Dedifferentiated amniotic fluid mesenchymal stem cell (primary cell): Measurements from ENCODE around the gene SMURF2.
"Not testable (repeated sequence)": the region's sequence is repeated elsewhere in the genome, so short reads cannot be mapped to it uniquely, and the experiment has no call there.

Experiments
- DNase-seq: peaks from one replicate; pipeline ENCODE4 v3.0.0-alpha.2; 2016; ENCODE audit errors: extremely low spot score

Gene SMURF2

GRCh38 chr17:64596439-64596838 is 65.7 kb downstream of the SMURF2 start:
- DNase-seq = no peak

DNA sequence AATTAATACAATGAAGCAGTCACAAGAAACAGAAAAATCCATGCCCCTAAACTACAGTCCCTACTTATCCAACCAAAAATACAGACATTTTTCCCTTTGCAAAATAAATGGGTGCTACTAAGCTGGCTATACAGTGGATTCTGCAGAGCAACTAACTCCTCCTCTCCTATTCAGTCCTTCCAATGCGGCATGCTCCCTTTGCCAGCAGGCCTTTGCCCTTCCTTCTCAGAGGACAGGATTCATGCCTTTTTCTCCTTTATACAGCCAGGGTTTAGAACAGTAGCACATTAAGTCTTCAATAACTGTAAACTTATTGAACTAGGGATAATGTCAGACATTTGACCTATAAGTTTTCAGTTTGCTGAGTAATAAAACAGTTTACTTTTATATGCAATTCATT is 70.2 kb downstream of the SMURF2 start:
- DNase-seq = no peak

GRCh38 chr17:64585146-64585545 is 77.0 kb downstream of the SMURF2 start:
- no peak for DNase-seq

- DNase-seq = no peak
Observed at GRCh38 chr17:64583038-64583437, 79.1 kb downstream of the SMURF2 start.

DNA sequence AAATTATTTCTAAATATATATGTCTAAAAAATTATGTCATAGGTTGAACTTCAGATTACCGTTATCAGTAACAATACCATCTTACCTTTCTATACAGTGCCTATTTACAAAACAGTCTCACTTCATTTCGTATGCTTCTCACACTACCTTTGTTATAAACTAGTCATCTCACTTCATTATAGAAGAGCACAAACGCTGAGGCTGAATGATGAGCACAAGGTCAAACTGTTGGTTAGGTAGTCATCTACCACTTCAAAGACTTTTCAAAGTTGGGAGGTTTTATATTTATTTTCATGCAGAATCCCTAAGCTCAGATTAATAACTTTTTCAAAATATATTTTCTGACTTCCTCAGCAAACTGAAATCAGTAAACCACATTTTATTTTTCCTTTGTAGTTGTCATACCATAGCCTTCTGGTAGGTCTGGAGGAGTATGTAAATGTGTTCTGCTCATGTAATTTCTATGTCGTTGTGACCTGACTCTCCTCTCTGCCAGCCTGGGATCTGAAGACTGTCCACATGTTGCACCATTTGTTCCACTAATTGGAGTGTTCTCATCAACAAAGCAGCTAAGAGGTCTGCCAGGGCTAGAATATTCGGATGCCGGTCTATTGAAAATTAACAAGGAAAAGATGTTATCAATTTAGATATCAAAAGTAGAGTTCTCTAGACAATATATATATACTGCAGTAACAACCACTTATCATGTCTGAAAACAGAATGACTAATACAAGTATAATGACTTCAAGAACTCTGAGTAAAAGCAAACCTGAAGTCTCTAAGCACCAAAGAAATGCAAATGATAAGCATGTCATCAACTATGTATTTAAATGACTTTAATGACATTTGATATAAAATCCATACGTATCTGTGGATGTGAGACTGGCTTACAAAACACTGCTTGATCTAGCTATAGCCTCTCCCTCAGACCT is 81.5 kb downstream of the SMURF2 start:
- DNase-seq = no peak

DNA sequence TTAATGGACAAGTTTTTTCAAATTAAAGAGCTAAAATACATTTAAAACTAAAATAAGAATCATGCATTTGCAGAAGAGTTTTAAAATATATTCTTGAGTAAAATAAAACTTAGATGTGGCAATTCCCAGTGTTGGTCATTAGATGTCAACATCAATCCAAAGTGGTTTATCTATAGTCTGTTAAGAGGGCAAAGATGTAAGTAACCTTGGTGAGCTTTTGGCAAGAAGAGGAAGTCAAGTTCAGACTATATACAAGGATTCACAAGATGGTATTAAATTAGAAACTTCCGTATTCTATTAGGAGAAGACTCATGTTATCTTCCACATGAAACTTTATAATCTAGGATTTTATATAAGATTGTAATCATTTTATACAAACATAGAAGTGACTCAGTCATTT is 82.2 kb downstream of the SMURF2 start:
- no peak for DNase-seq

DNA sequence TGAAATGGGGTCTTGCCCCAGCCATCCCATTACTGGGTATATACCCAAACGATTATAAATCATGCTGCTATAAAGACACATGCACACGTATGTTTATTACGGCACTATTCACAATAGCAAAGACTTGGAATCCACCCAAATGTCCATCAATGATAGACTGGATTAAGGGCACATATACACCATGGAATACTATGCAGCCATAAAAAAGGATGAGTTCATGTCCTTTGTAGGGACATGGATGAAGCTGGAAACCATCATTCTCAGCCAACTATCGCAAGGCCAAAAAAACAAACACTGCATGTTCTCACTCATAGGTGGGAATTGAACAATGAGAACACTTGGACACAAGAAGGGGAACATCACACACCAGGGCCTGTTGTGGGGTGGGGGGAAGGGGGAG is 85.1 kb downstream of the SMURF2 start:
- not testable (repeated sequence) for DNase-seq

GRCh38 chr17:64575431-64575830 is 86.7 kb downstream of the SMURF2 start:
- no peak for DNase-seq

DNA sequence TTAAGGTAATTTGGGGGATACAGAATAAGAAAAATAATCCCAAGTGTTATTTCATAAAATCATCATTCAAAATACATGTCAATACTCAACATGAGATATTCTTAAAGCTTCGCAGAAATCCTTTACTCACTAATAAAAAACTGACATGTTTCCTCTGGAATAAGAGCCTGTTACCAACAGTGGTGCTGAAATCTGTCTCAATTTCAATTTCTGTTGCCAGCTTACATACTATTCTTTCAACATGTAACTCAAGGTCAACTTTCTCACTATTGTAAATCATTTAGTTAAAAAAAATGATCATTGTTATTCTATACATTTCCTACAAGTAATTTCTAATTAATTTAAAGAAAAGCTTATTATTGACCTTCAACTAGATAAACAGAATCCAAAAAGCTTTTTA is 87.5 kb downstream of the SMURF2 start:
- no peak for DNase-seq

- no peak for DNase-seq
Observed at GRCh38 chr17:64573214-64573613, 88.9 kb downstream of the SMURF2 start.

- peak; percentile 67 for DNase-seq
Observed at GRCh38 chr17:64572682-64573154, 89.4 kb downstream of the SMURF2 start.

DNA sequence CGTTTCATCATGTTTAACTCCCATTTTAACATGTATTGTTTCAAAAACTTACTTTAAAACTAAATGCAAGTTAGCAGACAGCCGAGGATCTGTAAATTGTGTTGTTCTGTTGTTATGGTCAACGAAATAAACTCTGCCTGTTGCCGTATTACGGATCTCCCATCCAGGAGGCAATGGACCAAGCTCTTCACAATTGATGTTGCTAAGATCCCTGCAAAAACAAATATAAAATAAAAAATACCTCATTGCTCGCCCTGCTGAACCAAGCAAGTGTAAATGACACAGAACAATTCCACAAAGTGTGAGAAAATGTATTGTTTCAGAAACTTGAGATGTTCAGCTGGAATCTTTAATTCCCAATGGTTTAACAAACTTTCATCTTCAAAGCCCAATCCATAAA is 90.4 kb downstream of the SMURF2 start:
- no peak for DNase-seq

GRCh38 chr17:64565563-64565962 is 96.5 kb downstream of the SMURF2 start:
- no peak for DNase-seq

DNA sequence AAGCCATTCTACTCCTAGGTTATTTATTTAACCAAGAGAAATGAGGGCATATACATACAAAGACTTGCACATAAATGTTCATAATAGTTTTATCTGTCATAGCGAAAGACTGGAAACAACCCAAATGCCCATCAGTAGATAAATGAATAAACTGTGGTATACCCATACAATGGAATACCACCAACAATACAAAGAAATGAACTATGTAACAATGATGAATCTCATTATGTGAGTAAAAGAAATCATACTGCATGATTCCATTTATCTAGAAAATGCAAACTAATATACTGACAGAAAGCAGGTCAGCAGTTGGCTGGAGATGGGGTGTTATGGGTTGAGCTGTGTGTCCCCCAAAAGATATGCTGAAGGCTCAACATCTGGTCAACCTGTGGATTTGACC is 98.0 kb downstream of the SMURF2 start:
- DNase-seq = no peak

DNA sequence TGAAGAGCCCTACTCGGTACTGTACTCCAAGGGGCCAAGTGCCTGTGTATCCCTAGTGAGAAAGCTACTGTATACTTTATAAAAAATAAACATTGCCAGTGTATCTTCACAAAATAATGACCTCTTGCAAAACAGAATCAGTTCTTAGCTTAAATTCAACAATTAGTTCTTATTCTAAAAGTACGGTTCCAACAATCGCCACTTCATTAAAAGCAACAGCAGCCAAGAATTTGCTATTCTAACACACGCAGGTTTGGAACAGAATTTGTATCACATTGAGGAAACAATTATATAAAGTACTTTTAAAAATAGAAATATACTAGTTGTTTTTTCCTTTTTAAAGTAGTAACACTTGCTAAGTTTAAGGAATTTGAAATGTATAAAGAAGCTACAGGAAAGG is 106.8 kb downstream of the SMURF2 start:
- no peak for DNase-seq

- DNase-seq = no peak
Observed at GRCh38 chr17:64554028-64554637, 108.0 kb downstream of the SMURF2 start.

DNA sequence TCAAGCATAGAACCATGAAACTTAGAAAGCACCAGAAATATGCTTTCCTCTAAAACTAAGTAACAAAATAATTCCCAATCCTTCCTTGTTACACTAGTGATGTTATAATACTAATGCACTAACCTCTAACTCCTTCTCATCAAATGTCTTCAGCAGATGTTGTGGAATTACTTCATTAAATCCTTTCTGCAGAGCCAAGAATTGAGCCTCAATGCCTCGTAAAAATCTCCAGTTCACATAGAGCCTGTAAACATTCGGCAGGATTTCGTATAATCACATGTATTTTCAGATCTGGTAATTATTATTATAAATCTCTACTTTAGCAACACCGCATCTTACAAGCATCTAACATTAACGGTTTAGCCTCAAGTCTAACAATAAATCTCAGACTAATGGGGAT is 110.6 kb downstream of the SMURF2 start:
- no peak for DNase-seq

DNA sequence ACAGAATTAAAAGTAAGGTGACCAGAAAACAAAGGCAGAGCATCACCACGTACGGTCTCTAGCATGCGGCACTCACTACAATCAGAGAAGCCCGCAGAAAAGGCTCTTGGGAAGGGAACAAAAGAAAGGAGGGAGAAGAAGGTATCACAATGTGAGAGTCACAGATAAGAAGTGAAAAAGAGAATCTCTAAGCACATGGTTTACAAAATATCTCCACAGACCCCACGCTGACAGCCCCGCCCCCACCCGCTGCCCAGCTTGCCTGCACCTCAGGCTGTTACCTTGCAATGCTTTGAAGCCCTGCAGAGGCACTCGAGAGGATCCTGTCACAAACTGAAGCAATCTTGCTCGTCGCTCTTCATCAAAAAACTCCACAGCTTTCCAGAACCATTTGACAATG is 114.8 kb downstream of the SMURF2 start:
- no peak for DNase-seq

DNA sequence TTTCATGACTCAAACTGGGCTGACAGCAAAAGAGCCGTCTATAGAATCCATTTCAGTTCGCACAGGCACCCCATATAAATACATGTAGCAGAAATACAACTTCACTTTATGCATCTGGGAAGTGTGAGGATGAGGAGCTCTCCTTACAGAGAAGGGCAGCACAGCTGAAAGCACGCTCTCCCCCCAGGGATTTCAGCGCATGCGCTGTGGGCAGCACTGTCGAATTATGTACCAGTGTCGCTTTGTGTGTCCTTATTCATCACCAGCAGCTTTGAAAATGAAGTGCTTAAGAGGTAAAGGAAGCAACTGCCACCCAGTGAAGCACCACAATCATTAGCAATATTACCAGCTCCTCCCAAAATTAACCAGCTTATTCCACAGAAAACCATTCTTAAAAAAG is 115.4 kb downstream of the SMURF2 start:
- DNase-seq = no peak

GRCh38 chr17:64544742-64545141 is 117.4 kb downstream of the SMURF2 start:
- DNase-seq = no peak

GRCh38 chr17:64540118-64540776 is 121.9 kb downstream of the SMURF2 start:
- DNase-seq = no peak

DNA sequence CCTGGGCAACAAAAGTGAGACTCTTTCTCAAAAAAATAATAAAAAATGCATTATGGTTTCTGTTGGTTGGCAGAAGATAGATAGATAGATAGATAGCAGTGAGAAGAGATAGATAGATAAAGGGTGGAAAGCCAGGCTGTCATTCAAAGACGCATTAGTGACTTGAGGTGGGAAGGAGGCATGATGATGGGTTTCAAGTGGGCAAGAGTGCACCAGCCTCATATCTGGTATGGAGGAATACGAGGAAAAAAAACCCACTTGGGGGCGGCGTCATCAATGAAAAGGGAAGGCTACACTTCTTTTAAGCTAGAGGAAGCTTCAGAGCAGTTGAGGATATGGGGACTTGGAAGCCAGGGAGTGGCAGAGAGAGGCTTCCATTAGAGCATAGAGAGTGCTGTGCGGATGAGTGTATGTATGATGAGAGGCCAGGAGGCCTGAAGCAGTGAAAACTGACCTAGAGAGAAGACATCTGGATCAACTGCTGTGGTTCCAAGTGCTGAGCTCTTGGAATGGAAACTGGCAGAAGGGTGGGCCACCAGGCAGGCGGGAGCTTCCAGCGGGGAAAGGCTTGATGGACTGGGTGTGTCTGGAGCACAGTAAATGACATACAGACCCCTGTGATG is 123.5 kb downstream of the SMURF2 start:
- DNase-seq = no peak
